HEK293T (cell line): Measurements from ENCODE around the gene AP3D1.

Experiments
- CTCF ChIA-PET: fragments of 350-600 bp; formaldehyde crosslinking; extraction: SDS; loops from one replicate; lab custom pipeline; 2021; ENCODE audit warnings: antibody characterized with exemption, inconsistent platforms; lab: Yijun Ruan, JAX
- POLR2A ChIA-PET: fragments of 350-600 bp; formaldehyde crosslinking; extraction: SDS; loops from one replicate; lab custom pipeline; 2020; ENCODE audit warnings: antibody characterized with exemption, inconsistent platforms; lab: Yijun Ruan, JAX
- DNase-seq: peaks from one replicate; pipeline ENCODE4 v3.0.0; 2012; ENCODE audit warnings: mixed read lengths; ENCODE audit errors: extremely low spot score
- ARNT ChIP-seq: fragments of 450-650 bp; IDR thresholded peaks from 2 replicates; pipeline ENCODE4 v1.6.1; 2017; ENCODE audit warnings: mild to moderate bottlenecking
- BHLHE40 ChIP-seq: fragments of 450-650 bp; IDR thresholded peaks from 2 replicates; pipeline ENCODE4 v1.6.1; 2016; ENCODE audit warnings: mild to moderate bottlenecking, moderate library complexity, borderline replicate concordance
- CTBP1 ChIP-seq: fragments of 450-650 bp; IDR thresholded peaks from 2 replicates; pipeline ENCODE4 v1.6.1; 2016; ENCODE audit warnings: borderline replicate concordance
- ELF4 ChIP-seq: fragments of 450-650 bp; IDR thresholded peaks from 2 replicates; pipeline ENCODE4 v1.6.1; 2017; ENCODE audit warnings: antibody characterized with exemption
- FOXA1 ChIP-seq: fragments of 450-650 bp; IDR thresholded peaks from 2 replicates; pipeline ENCODE4 v1.6.1; 2016; ENCODE audit warnings: mild to moderate bottlenecking
- FOXK2 ChIP-seq: fragments of 450-650 bp; IDR thresholded peaks from 2 replicates; pipeline ENCODE4 v1.6.1; 2016; ENCODE audit warnings: mild to moderate bottlenecking
- FOXM1 ChIP-seq: fragments of 450-650 bp; IDR thresholded peaks from 2 replicates; pipeline ENCODE4 v1.6.1; 2017; ENCODE audit warnings: mild to moderate bottlenecking, borderline replicate concordance
- HDGF ChIP-seq: fragments of 450-650 bp; IDR thresholded peaks from 2 replicates; pipeline ENCODE4 v1.6.1; 2017; ENCODE audit warnings: antibody characterized with exemption, borderline replicate concordance
- L3MBTL2 ChIP-seq: fragments of 450-650 bp; conservative IDR thresholded peaks from 2 replicates; pipeline ENCODE4 v1.6.1; 2016; ENCODE audit warnings: mild to moderate bottlenecking
- LEF1 ChIP-seq: fragments of 450-650 bp; IDR thresholded peaks from 2 replicates; pipeline ENCODE4 v1.6.1; 2017; ENCODE audit warnings: mild to moderate bottlenecking, borderline replicate concordance
- NFRKB ChIP-seq: fragments of 450-650 bp; IDR thresholded peaks from 2 replicates; pipeline ENCODE4 v1.6.1; 2016; ENCODE audit warnings: mild to moderate bottlenecking, moderate library complexity
- PKNOX1 ChIP-seq: fragments of 450-650 bp; IDR thresholded peaks from 2 replicates; pipeline ENCODE4 v1.6.1; 2016
- SP1 ChIP-seq: fragments of 450-650 bp; IDR thresholded peaks from 2 replicates; pipeline ENCODE4 v1.6.1; 2017
- SUZ12 ChIP-seq: fragments of 450-650 bp; IDR thresholded peaks from 2 replicates; pipeline ENCODE4 v1.6.1; 2016; ENCODE audit warnings: mild to moderate bottlenecking
- TARDBP ChIP-seq: fragments of 450-650 bp; IDR thresholded peaks from 2 replicates; pipeline ENCODE4 v1.6.1; 2016
- ZNF384 ChIP-seq: fragments of 450-650 bp; IDR thresholded peaks from 2 replicates; pipeline ENCODE4 v1.6.1; 2016

Gene AP3D1

DNA sequence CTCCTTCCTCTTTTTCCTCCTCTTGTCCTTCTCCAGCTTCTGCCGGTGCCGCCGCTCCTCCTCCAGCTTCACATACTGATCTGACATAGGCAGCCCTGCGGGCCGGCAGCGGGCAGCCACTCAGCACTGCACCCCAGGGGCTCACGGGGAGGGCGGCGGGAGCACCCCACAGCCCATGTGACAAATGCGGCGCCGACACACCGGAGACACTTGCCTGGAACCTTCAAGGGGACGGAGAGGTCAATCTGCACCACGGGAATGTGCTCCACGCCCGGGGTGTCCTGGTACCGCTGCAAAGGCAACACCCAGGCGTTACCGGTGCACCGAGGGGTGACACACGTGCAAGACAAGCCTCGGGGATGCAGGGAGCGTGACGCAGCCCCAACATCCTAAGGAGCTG is 36.0 kb downstream of the AP3D1 start:
- TF ChIP-seq L3MBTL2 (no peak), TARDBP (no peak), SUZ12 (no peak), NFRKB (no peak), HDGF (no peak), ZNF384 (no peak), PKNOX1 (no peak), FOXA1 (no peak), ELF4 (no peak), LEF1 (no peak), FOXK2 (no peak), CTBP1 (no peak), FOXM1 (no peak), BHLHE40 (no peak), ARNT (no peak)
- ChIA-PET CTCF (no interaction called here), POLR2A (no interaction called here)
- no peak for DNase-seq

DNA sequence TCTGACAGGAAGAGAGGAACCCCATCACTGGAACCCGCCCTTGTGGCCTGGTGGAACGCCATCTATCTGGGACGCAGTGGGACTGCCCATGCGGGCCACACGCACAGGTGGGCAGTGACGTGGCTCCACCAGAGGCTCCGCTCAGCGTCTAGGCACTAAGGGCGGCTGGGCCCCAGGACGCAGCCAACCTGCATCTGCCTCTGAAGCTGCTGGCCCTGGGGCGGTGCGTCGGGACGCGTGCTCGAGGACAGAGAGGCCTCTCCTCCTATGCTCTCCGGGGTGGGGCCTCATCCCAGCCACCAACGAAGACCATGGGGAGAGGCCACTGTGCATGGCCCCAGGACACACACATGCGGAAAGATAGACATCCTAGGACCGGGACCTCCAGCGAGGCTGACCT is 36.5 kb downstream of the AP3D1 start:
- TF ChIP-seq TARDBP: no peak
- no peak for TF ChIP-seq BHLHE40
- no peak for TF ChIP-seq ARNT
- TF ChIP-seq ELF4: no peak
- no peak for TF ChIP-seq NFRKB
- no peak for TF ChIP-seq PKNOX1
- TF ChIP-seq FOXM1: no peak
- TF ChIP-seq HDGF: no peak
- no peak for TF ChIP-seq CTBP1
- no peak for TF ChIP-seq SP1
- TF ChIP-seq SUZ12: no peak
- TF ChIP-seq L3MBTL2: no peak
- TF ChIP-seq ZNF384: no peak
- TF ChIP-seq LEF1: no peak
- TF ChIP-seq FOXA1: no peak
- TF ChIP-seq FOXK2: no peak
- POLR2A ChIA-PET: no interaction called here
- DNase-seq: no peak
- CTCF ChIA-PET: no interaction called here

- no peak for TF ChIP-seq SP1
- no peak for TF ChIP-seq TARDBP
- ChIA-PET CTCF (no interaction called here), POLR2A (no interaction called here)
- DNase-seq: no peak
These were observed 37.1 kb downstream of the AP3D1 start for GRCh38 chr19:2114218-2114617.

- POLR2A ChIA-PET: no interaction called here
- TF ChIP-seq FOXM1 (no peak), FOXK2 (no peak), ARNT (no peak), NFRKB (no peak), BHLHE40 (no peak), ZNF384 (no peak), HDGF (no peak), PKNOX1 (no peak), SP1 (no peak), FOXA1 (no peak), TARDBP (no peak), CTBP1 (no peak), SUZ12 (no peak)
- DNase-seq: no peak
- CTCF ChIA-PET: no interaction called here
These were observed 37.7 kb downstream of the AP3D1 start for GRCh38 chr19:2113439-2114211.

- ChIA-PET CTCF (no interaction called here), POLR2A (no interaction called here)
- no peak for DNase-seq
- TF ChIP-seq PKNOX1 (no peak), NFRKB (no peak), HDGF (no peak), FOXK2 (no peak), CTBP1 (no peak), BHLHE40 (no peak), LEF1 (no peak), ZNF384 (no peak), FOXA1 (no peak), TARDBP (no peak), FOXM1 (no peak)
These were observed 38.6 kb downstream of the AP3D1 start for GRCh38 chr19:2112516-2113320.
